Stimulated activated CD4-positive, alpha-beta T cell treated with anti-CD3 and anti-CD28 coated beads, Interleukin-2, amount 100 ng/mL, for 48 hours (primary cell): ENCODE data around the gene PHKB.
"Not testable (repeated sequence)": the region's sequence is repeated elsewhere in the genome, so short reads cannot be mapped to it uniquely, and the experiment has no call there.

Source experiments
- DNase-seq, 2 donors: peaks; one replicate each; pipeline ENCODE4 v3.0.0-alpha.2; 2020

PHKB gene

GRCh38 chr16:47511882-47512281 is 50.8 kb downstream of the PHKB start:
- no peak for DNase-seq

GRCh38 chr16:47519037-47519436 is 57.9 kb downstream of the PHKB start:
- no peak for DNase-seq

- DNase-seq, result no peak
These were observed 58.4 kb downstream of the PHKB start for GRCh38 chr16:47519546-47519945.

GRCh38 chr16:47519996-47520679 is 59.0 kb downstream of the PHKB start:
- no peak for DNase-seq

GRCh38 chr16:47523342-47524006 is 62.3 kb downstream of the PHKB start:
- no peak for DNase-seq

GRCh38 chr16:47524007-47524405 is 62.9 kb downstream of the PHKB start:
- no peak for DNase-seq

GRCh38 chr16:47528431-47528830 is 67.3 kb downstream of the PHKB start:
- no peak for DNase-seq

- no peak for DNase-seq
These were observed 72.7 kb downstream of the PHKB start for GRCh38 chr16:47533744-47534292.

GRCh38 chr16:47538472-47538871 is 77.3 kb downstream of the PHKB start:
- no peak for DNase-seq

- DNase-seq, result not testable (repeated sequence)
These were observed 78.9 kb downstream of the PHKB start for GRCh38 chr16:47539707-47540670.

GRCh38 chr16:47541135-47541534 is 80.0 kb downstream of the PHKB start:
- DNase-seq, result not testable (repeated sequence)

GRCh38 chr16:47544255-47544654 is 83.1 kb downstream of the PHKB start:
- DNase-seq, result not testable (repeated sequence)

- DNase-seq, result not testable (repeated sequence)
These were observed 90.1 kb downstream of the PHKB start for GRCh38 chr16:47551185-47551584.

- DNase-seq, result not testable (repeated sequence)
These were observed 90.6 kb downstream of the PHKB start for GRCh38 chr16:47551767-47552166.

- DNase-seq, result no peak
These were observed 92.9 kb downstream of the PHKB start for GRCh38 chr16:47553853-47554564.

GRCh38 chr16:47554587-47554986 is 93.5 kb downstream of the PHKB start:
- DNase-seq, result not testable (repeated sequence)

- no peak for DNase-seq
These were observed 100.2 kb downstream of the PHKB start for GRCh38 chr16:47561286-47561685.

GRCh38 chr16:47562366-47562765 is 101.2 kb downstream of the PHKB start:
- DNase-seq, result no peak

GRCh38 chr16:47565454-47565853 is 104.3 kb downstream of the PHKB start:
- no peak for DNase-seq

GRCh38 chr16:47567321-47567720 is 106.2 kb downstream of the PHKB start:
- no peak for DNase-seq

GRCh38 chr16:47568351-47568750 is 107.2 kb downstream of the PHKB start:
- no peak for DNase-seq

- no peak for DNase-seq
These were observed 109.9 kb downstream of the PHKB start for GRCh38 chr16:47571049-47571448.
